Non-pigmented ciliary epithelial cell (primary cell): ENCODE measurements around the gene OSBPL5.
A peak's percentile ranks its signal among the peaks of the same experiment; 100 is the strongest.

ENCODE experiments used
- DNase-seq: peaks from one replicate; pipeline ENCODE4 v3.0.0-alpha.2; 2010; ENCODE audit warnings: low read depth

The OSBPL5 gene

GRCh38 chr11:3133261-3134217 lies 31.6 kb downstream of the OSBPL5 start:
- DNase-seq, result no peak

DNA sequence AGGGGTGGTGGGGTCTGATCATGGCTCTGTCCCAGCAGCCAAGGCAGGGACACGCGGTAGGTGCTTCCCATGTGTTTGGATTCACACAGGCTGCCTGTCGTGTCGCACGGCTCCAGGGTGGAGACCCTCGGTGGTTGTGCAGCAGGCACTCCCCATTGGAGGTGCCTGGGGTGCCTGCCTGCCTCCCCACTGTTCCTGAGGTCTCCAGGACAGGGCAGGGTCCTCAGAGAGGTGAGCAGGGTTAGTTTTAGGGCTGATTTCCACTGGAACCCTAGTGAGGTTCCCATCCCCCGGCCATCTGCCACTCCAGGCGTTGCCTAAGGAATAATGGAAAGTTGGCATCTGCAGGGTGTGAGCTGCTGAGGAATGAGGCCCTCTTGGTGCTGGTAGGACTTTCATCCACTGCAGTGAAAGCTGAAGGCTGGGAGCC lies 32.3 kb downstream of the OSBPL5 start:
- no peak for DNase-seq

DNA sequence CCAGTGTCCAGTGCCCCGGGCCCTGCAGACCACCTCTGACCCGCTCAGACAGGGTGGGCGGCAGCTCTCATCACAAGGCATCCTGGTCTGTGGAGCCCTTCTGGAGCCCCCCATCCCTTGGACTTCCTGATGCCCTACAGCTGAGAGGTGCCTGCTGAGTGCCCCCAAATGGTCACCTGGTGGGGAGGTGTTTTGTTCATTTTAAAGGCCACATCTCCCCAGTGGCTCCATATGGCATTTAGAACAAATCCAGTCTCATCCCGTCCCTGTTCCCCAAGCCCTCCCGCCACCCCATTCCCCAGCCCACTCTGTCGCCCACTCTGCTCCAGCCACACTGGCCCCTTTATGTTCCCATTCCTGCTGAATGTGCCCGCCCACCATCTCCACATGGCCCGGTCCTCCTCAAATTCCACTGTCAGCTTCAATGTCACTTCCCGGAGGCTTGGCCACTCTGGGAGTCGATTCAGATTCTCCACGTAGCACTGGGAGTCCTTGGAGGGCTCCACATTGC lies 32.8 kb downstream of the OSBPL5 start:
- no peak for DNase-seq

- DNase-seq, result no peak
Measured at GRCh38 chr11:3131330-3131941, 33.7 kb downstream of the OSBPL5 start.

DNA sequence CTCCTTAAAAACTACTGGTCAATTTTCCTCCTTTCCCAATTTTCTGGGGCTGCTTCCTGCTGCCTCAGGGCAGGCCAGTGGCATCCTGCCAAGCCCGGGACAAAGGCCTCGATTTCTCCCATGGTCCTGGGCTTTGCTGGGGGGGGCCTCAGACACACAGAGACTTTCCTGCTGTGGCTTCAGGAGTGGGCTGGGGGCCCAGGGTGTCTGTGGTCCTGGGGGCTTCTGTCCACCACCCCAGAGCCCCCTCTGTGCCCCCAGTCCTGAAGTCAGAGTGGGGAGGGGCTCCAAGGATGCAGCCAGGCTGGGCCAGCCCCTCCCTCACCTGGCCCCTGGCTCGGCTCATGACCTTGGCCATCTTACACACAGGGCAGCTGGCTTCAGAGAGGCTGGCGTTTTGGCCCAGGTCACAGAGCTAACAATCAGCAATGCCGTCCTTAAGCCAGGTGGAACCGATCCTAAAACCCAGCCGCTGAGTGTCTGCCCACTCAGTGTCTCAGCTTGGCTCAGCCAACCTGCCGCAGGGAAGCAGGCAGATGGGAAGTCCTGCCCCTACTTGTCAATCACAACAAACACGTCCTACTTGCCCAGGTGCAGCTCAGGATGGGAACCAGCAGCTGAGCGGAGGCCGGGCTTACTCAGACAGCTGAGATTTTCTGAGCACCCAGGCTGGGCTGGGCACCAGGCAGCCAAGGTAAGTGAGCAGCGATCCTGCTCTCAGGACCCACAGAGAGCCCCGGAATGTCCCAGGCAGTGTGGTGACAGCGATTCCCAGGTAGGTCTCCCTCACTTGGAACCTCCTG lies 34.6 kb downstream of the OSBPL5 start:
- DNase-seq, result no peak

GRCh38 chr11:3129591-3130268 lies 35.4 kb downstream of the OSBPL5 start:
- DNase-seq, result no peak

GRCh38 chr11:3129181-3129590 lies 35.9 kb downstream of the OSBPL5 start:
- DNase-seq, result no peak

GRCh38 chr11:3128356-3129180 lies 36.5 kb downstream of the OSBPL5 start:
- no peak for DNase-seq

DNA sequence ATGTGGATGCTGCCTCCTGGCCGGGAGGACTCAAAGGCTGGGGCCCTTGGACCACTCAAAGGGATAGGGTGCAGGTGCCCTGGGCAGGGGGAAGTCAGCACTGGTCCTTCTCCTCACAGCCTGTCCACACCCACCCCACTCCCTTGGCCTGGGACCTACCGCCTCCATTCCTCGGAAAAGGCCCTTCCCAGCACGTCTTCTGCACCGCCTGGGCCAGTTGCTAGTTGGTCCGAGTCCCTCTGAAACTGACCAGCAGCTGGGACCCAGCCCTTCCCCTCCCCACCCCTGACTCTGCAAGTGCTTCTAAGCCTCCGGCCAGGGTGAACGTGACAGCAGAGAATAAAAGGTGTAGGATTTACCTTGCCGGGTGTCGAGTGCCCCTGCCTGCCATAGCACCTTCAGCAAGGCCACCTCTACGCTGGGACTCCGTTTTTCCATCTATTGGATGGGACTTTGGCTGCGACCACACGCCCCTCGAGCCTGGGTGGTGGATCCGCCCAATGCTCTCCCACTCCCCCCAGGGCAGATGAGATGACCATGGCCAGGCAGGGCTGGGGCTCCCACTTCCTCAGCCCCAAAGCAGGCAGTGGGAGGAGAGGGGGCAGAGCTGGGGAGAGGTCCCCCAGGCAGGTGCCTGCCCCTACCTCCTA lies 37.3 kb downstream of the OSBPL5 start:
- DNase-seq, result no peak

DNA sequence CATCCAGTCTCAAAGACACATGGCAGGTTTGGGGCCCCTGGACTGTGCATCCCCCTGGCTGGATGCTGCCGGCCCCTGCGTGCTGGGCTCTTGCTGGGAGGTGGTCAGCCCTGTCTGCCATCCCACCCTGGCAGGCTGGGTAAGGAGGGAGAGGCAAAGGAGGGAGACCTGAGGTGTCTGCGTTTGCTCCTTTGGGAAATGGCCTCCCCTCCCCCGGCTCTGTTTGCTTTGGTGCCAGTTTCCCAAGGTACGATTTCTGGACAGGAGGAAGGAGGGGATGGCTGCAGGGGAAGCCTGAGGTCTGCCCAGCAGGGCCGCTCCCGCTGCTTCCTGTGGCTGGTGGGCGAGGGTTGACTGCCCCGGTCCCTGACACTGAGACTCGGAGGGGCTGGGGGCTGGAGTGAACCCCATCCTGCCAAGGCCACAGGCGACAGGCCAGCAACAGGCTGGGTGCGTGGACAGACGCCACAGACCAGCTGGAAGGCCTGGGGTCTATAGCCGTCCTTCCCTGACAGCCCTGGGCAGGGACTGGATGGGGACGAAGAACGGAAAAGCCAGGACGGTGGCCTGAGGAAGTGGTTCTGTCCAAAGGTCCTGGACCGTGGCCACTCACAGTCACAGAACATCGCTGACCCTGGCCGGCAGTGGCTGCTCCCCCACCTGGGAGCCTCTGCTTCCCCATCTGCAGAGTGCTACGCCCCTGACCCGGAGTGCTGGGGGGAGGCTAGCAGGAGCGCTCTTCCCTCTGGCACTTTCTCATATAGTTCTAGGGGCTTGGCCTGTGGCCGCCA lies 38.0 kb downstream of the OSBPL5 start:
- no peak for DNase-seq

DNA sequence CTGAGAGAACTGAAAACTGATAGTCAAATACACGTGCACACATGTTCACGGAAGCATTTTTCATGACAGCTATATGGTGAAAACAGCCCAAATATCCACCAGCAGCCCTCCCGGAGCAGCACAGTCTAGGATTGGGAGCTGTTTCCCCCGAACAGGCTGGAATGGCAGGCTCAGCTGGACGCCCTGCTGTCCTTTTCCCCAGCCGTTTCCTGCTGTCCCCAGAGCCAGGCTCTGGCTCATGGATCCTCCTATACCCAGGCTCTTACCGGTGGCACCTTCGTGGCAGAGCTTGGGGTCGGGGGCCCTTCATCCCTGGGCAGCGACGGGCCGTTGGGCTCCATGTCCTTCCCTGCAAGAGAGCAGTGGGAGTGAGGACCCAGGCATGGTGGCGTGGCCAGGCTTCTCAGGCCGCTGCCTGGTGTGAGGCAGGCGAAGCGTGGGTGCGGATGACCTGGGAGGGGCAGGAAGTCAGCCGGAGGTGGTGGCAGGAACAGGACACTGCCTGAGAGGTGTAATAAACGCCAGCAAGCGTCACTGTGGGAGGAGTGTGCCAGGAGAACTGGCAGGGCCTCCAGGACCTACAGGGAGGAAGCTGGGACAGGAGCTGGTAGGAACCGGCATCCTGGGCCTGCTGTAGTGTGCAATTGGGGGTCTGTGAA lies 38.8 kb downstream of the OSBPL5 start:
- DNase-seq, result no peak

DNA sequence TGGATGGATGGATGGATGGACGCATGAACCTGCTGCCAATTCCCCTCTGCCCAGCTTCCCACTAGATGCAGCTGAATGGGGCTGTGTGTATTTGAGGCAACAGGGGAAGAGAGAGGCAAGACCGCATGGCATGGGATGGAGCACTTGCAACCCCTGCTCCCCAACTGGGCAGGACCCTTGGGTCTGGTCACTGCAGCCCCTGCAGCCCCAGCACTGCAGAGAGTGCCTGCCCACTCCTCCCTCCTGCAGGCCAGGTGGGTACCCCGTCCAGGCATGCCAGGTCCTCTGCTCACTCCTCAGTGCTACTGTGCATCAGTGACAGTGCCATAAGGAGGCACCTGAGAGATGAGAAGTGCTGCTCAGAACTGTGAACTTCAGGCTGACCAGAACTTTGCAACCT lies 40.3 kb downstream of the OSBPL5 start:
- DNase-seq, result no peak

DNA sequence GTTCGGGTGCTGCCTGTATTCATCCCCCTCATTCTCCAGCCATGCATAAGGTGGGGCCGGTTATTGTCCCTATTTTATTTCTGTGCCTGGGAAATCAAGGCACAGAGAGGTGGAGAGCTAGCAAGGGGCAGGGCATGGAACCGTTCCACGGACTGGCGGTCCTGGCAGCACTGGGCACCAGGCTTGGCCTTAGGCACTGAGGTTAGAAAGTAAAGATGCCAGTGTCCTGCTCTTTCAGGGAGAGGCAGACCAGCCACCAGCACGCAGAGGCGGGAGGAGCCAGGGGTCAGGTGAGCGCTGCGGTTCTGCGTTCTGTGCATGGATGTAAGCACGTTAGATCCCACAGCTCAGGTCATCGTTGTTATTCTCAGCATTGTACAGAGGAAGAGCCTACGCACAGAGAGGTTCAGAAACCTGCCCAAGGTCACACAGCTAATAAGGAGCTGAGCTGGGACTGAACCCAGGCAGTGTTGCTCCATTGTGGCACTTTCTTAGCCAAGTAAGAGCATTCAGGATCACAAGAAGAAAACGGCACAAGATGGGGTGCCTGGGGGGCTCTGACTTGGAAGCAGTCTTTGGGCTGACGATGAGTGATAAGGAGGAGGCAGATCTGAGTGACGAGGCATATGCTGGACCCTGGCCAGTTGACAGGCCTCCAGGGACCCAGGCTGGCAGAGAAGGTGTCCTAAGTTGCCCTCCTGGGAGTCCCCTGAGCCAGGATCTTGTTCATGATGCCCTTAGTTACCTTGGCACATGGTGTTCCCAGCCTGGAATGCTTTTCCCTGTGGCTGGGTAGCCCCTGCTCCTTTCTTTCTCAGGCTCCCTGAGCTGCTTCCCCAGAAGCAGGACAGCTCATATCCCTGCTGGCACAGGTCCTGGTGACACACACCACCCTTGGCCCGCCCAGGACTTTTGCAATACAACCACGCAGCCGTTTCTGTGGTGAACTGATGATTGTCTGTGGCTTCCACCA lies 41.1 kb downstream of the OSBPL5 start:
- peak; percentile 69 for DNase-seq

GRCh38 chr11:3123305-3123704 lies 41.8 kb downstream of the OSBPL5 start:
- DNase-seq, result no peak

GRCh38 chr11:3122775-3123201 lies 42.3 kb downstream of the OSBPL5 start:
- no peak for DNase-seq

- DNase-seq, result no peak
Measured at GRCh38 chr11:3121931-3122774, 43.0 kb downstream of the OSBPL5 start.

- no peak for DNase-seq
Measured at GRCh38 chr11:3121416-3121815, 43.7 kb downstream of the OSBPL5 start.
